Muscle layer of duodenum (tissue), 2 donors: ENCODE results near the gene FBLIM1.
A peak's percentile ranks its signal among the peaks of the same experiment; 100 is the strongest.

Experiments
- H3K27ac ChIP-seq: one replicate; pipeline ENCODE4 v1.7.0; 2013; ENCODE audit warnings: mild to moderate bottlenecking, low read length
- H3K27me3 ChIP-seq: one replicate; pipeline ENCODE4 v1.7.0; 2013; ENCODE audit warnings: low read depth, mild to moderate bottlenecking, control low read depth, low read length
- H3K36me3 ChIP-seq, 2 donors: one replicate each; pipeline ENCODE4 v1.7.0; 2013; ENCODE audit warnings: low read length in 2 of 2, control low read depth in 1 of 2, mild to moderate bottlenecking in 1 of 2; ENCODE audit not compliant: insufficient read depth in 2 of 2, control insufficient read depth in 1 of 2
- H3K4me1 ChIP-seq, 2 donors: one replicate each; pipeline ENCODE4 v1.7.0; 2013; ENCODE audit warnings: low read length in 2 of 2, mild to moderate bottlenecking in 2 of 2, control low read depth in 1 of 2, moderate library complexity in 1 of 2; ENCODE audit not compliant: insufficient read depth in 2 of 2, control insufficient read depth in 1 of 2
- H3K4me3 ChIP-seq, 2 donors: one replicate each; pipeline ENCODE4 v1.7.0; 2013; ENCODE audit warnings: low read length in 2 of 2, low read depth in 1 of 2, mild to moderate bottlenecking in 1 of 2
- H3K9me3 ChIP-seq, 2 donors: one replicate each; pipeline ENCODE4 v1.7.0; 2013; ENCODE audit warnings: low read length in 2 of 2, control low read depth in 1 of 2, mild to moderate bottlenecking in 1 of 2; ENCODE audit not compliant: control insufficient read depth in 1 of 2
- donor health status: healthy.

FBLIM1 gene

DNA sequence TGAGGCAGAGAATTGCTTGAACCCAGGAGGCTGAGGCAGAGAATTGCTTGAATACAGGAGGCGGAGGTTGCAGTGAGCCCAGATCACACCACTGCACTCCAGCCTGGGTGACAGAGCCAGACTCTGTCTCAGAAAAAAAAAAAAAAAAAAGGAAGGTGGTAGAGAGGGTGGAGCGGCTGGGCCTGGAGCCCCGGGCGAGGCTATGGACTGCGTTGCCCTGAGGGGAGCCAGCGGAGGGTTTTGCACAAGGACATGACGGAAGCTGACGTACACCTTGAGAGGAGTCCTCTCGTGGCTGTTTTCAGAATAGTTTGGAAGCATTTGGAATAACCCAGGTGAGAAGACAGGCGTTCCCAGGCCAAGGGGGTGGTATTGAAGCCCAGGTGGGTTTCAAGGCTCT lies 6.9 kb upstream of the FBLIM1 start:
- Histone ChIP-seq H3K4me3 (no peak overlapping the region), H3K4me1 (peaks cover 0 to 2% of the 10 kb centered on the region in 2 donors), H3K27me3 (no peaks in the 10 kb centered on the region), H3K27ac (no peak overlapping the region), H3K9me3 (no peaks in the 10 kb centered on the region), H3K36me3 (no peaks in the 10 kb centered on the region)

DNA sequence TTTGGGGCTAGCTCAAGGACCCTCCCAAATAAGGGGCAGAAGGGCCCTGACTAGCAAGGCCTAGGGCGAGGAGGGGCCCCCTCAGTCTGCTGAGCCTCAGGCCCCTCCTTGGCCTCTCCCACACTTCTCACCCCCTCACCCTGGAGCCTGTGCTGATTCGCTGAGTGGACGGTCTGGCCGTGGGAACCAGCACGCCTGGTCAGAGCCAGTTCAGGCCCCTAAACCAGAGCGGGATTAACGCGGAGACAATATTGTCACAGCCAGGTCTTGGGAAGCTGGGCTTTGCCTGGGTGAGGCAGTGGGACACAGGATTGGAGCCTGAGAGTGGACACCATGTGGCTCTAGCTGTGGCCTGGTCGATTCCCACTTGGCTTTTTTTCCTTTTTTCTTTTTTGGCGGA lies 4.8 kb upstream of the FBLIM1 start:
- peaks cover 0 to 15% of the 10 kb centered on the region in 2 donors for H3K4me1 ChIP-seq
- H3K27ac ChIP-seq, result no peak overlapping the region
- no peaks in the 10 kb centered on the region for H3K9me3 ChIP-seq
- H3K4me3 ChIP-seq, result no peak overlapping the region
- no peaks in the 10 kb centered on the region for H3K36me3 ChIP-seq
- peaks cover 5% of the 10 kb centered on the region for H3K27me3 ChIP-seq

DNA sequence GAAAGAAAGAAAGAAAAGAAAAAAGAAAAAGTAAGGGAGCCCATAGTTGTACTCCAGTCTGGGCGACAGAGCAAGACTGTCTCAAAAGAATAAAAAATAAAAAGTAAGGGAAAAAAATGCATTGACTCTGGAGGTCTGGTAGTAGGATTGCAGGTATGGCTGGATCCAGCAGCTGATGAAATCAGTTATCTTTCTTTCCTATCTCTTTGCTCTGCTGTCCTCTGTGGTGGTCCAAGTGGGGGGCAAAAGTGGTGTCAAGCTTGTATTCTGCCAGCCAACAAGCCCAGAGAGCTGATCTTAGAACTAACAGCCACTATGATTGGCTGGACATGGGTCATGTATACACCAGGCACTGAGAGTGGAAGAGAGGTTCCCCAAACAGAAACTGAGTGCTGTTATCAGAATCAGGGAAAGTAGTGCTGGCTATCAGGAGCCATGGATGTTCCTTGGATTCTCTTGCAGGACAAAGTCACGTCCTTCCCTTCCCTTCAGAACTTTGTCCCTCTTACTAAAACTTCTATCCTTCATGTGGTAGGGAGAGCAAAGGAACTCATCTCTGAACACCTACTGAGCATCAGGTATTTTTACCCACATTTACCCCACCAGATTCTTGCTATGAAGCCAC lies 3.5 kb upstream of the FBLIM1 start:
- Histone ChIP-seq H3K4me3 (no peak overlapping the region), H3K27me3 (peaks cover 5% of the 10 kb centered on the region), H3K9me3 (no peaks in the 10 kb centered on the region), H3K4me1 (peaks cover 0 to 17% of the 10 kb centered on the region in 2 donors), H3K27ac (no peak overlapping the region), H3K36me3 (no peaks in the 10 kb centered on the region)

GRCh38 chr1:15755646-15756040 lies 3.0 kb upstream of the FBLIM1 start:
- Histone ChIP-seq H3K27me3 (peaks cover 5% of the 10 kb centered on the region), H3K4me1 (peaks cover 0 to 22% of the 10 kb centered on the region in 2 donors), H3K9me3 (no peaks in the 10 kb centered on the region), H3K36me3 (no peaks in the 10 kb centered on the region), H3K27ac (no peak overlapping the region), H3K4me3 (no peak overlapping the region)

DNA sequence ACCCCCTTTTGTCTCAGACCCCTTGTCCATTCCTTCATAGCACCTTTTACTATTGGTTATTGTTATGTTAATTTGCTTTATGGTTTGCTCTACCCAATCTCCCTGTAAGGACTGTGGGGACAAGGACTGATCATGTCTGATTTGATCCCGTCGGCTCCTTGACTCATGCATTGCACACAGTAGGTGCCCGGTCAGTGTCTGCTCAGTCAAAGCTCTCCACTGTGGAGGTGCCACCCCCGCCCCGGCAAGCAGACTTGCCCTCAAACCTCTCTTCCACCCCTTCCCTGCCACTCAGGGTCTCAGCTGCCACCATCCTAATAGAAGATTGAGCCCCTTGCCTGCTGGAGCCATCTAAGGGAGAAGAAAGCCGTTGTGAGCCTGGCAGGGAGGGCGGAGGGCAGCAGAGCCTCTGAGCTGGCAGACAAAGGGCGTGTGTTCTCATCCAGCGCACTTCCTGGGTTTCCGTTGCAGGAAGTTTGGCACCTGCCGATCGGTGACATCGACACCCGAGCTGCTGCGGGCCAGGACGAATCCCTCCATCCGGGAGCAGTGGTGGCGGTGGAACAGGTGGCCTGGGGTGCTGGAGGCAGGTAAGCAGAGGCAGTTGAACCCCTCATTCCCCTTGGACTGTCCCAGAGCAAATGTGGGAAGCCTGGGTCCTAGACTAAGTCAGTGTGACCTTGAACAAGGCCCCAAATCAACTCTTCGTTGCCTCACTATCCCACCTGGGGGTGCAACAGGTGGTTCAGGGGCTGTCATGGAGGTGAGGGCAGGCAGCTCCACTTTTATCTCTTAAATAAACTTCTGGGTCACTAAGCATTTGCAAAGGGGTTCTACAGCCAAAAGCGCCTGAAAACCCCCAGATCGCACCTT lies 2.2 kb upstream of the FBLIM1 start:
- H3K4me1 ChIP-seq, result peaks cover 4 to 29% of the 10 kb centered on the region in 2 donors
- peak overlapping the region in 1 of 2 donors; percentile 56 for H3K4me3 ChIP-seq

GRCh38 chr1:15757016-15757543 lies 1.5 kb upstream of the FBLIM1 start:
- H3K36me3 ChIP-seq, result no peaks in the 10 kb centered on the region
- H3K4me1 ChIP-seq, result peaks cover 4 to 30% of the 10 kb centered on the region in 2 donors
- H3K9me3 ChIP-seq, result no peaks in the 10 kb centered on the region
- peaks cover 5% of the 10 kb centered on the region for H3K27me3 ChIP-seq
- H3K4me3 ChIP-seq, result peak overlapping the region in 1 of 2 donors; percentile 56
- peak overlapping the region; percentile 78 for H3K27ac ChIP-seq

More for the DNA sequence above, 2.2 kb upstream of the FBLIM1 start:
- Histone ChIP-seq H3K36me3 (no peaks in the 10 kb centered on the region), H3K27ac (peak overlapping the region; percentile 78), H3K9me3 (no peaks in the 10 kb centered on the region), H3K27me3 (peaks cover 5% of the 10 kb centered on the region)

DNA sequence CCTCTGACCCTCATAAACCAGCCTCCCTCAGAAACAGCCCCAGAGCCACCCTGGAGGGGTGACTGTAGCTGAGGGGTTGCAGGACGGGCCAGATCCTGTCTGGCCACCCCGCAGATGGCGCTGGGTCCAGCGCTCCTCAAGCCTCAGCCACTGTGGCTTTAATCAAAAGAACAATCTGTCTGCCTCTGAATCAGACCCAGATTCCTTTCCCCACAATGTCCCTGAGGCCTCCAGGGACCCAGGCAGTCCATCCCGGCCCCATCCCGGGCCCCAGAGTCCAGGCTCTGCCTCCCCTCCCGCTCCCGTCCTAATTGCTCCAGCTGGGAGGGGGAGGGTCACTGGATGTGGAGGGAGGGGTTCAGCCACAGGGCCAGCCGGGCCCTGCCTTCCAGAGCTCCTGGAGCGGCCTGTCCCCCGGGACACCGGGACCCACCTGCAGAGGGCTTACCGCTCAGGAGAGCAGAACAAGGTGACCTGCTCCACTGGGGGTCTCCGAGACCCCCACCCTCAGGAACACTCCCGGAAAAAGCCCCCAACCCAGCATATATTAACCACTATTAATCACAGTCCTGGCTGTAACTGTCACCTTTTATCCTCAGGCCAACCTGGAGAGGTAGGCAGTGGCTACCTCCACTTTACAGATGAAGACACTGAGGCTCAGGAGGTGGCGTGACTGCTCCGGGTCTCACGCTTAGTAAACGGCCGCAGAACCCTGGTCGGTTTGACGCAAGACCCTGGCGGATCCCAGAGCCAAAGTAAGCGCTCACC lies 836 bp upstream of the FBLIM1 start:
- H3K27ac ChIP-seq, result peak overlapping the region; percentile 78
- H3K27me3 ChIP-seq, result peaks cover 5% of the 10 kb centered on the region
- H3K4me1 ChIP-seq, result peaks cover 4 to 30% of the 10 kb centered on the region in 2 donors
- H3K4me3 ChIP-seq, result peak overlapping the region; percentile 42 to 56
- no peaks in the 10 kb centered on the region for H3K36me3 ChIP-seq
- H3K9me3 ChIP-seq, result no peaks in the 10 kb centered on the region

- peak overlapping the region; percentile 42 to 71 for H3K4me3 ChIP-seq
- H3K27ac ChIP-seq, result no peak overlapping the region
- no peaks in the 10 kb centered on the region for H3K9me3 ChIP-seq
- H3K27me3 ChIP-seq, result peaks cover 5% of the 10 kb centered on the region
- H3K36me3 ChIP-seq, result no peaks in the 10 kb centered on the region
- H3K4me1 ChIP-seq, result peaks cover 4 to 30% of the 10 kb centered on the region in 2 donors
Observed at GRCh38 chr1:15758953-15759661, 512 bp downstream of the FBLIM1 start.

DNA sequence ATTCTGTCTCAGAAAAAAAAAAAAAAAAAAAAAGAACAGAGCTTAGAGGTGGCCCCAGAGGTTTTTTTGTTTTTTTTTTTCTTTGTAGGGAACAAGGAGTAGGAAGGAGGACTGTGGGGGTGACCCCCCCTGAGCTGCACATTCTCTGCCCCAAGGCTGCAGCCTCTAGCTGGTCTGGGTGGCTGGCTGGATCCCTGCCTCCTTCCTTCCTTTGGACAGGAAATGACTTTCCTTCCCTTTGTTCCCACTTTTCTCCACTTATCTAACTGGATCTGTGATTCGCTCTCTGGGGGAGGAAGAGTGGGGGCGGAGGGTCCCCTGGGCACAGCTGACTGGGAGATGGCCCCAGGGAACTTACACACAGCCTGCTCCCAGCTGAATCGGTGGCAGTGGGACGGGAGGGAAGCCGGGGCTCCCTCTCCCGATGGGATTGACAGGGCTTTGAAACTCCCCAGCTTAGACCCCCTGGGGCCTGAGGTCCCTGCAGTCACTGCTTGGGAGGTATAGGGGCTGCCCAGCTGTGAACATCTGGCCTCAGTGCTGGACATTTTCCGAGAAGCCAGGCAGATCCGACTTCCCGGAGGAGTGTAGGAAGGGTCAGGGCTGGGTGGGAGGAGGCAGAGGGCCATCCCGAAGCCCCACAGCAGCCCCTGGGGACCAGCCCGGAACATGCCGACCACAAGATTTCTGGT lies 2.1 kb downstream of the FBLIM1 start:
- Histone ChIP-seq H3K27ac (peak overlapping the region; percentile 39), H3K4me3 (peak overlapping the region; percentile 18 to 33), H3K9me3 (no peaks in the 10 kb centered on the region), H3K36me3 (peaks cover 3 to 6% of the 10 kb centered on the region in 2 donors), H3K4me1 (peaks cover 4 to 30% of the 10 kb centered on the region in 2 donors), H3K27me3 (peaks cover 5% of the 10 kb centered on the region)
